NCI-H2196 (cell line): ENCODE data around the gene RPP25L.
"Not testable (repeated sequence)": the region's sequence is repeated elsewhere in the genome, so short reads cannot be mapped to it uniquely, and the experiment has no call there.

ENCODE experiments used
- DNase-seq: peaks from one replicate; lab custom pipeline; 2025; ENCODE audit not compliant: unreplicated experiment; lab: John Stamatoyannopoulos, UW

RPP25L gene

GRCh38 chr9:34611811-34612787, at the start of gene RPP25L:
Gene RPP25L (minus strand): TSS chr9:34612097. CDS start chr9:34611296, 801 bp downstream.
- DNase-seq: peak; percentile 92

GRCh38 chr9:34659592-34660253, 47.8 kb upstream of the RPP25L start:
- peak; percentile 81 for DNase-seq

- DNase-seq: no peak
These were observed 46.6 kb upstream of the RPP25L start for GRCh38 chr9:34658461-34658860.

GRCh38 chr9:34656992-34657391, 45.1 kb upstream of the RPP25L start:
- DNase-seq: no peak

- no peak for DNase-seq
These were observed 43.5 kb upstream of the RPP25L start for GRCh38 chr9:34655394-34655793.

- peak; percentile 65 for DNase-seq
These were observed 42.6 kb upstream of the RPP25L start for GRCh38 chr9:34654323-34655051.

GRCh38 chr9:34653151-34654072, 41.5 kb upstream of the RPP25L start:
- DNase-seq: no peak

- no peak for DNase-seq
These were observed 40.7 kb upstream of the RPP25L start for GRCh38 chr9:34652602-34653000.

- no peak for DNase-seq
These were observed 40.1 kb upstream of the RPP25L start, which contains the start of gene IL11RA for GRCh38 chr9:34651876-34652601. Gene IL11RA (plus strand): TSS chr9:34652185. CDS start chr9:34655218, 3,033 bp downstream.

GRCh38 chr9:34651321-34651720, 39.4 kb upstream of the RPP25L start:
- no peak for DNase-seq

GRCh38 chr9:34650816-34651215, 38.9 kb upstream of the RPP25L start:
- DNase-seq: no peak

GRCh38 chr9:34648673-34649072, 36.8 kb upstream of the RPP25L start:
- DNase-seq: no peak

GRCh38 chr9:34647651-34648050, 35.8 kb upstream of the RPP25L start:
- no peak for DNase-seq

- no peak for DNase-seq
These were observed 35.1 kb upstream of the RPP25L start for GRCh38 chr9:34647084-34647403.

GRCh38 chr9:34646211-34647083, 34.5 kb upstream of the RPP25L start, which contains the start of gene GALT:
Gene GALT (plus strand): TSS chr9:34646675. CDS start chr9:34646705, 30 bp downstream.
- peak; percentile 94 for DNase-seq

- no peak for DNase-seq
These were observed 32.9 kb upstream of the RPP25L start for GRCh38 chr9:34644766-34645314.

GRCh38 chr9:34642679-34643078, 30.8 kb upstream of the RPP25L start:
- DNase-seq: no peak

- not testable (repeated sequence) for DNase-seq
These were observed 27.4 kb upstream of the RPP25L start for GRCh38 chr9:34639322-34639721.

GRCh38 chr9:34638138-34638445, 26.2 kb upstream of the RPP25L start:
- DNase-seq: no peak
